Stimulated activated naive CD8-positive, alpha-beta T cell treated with anti-CD3 and anti-CD28 coated beads, Interleukin-15, amount 100 ng/mL, for 72 hours (primary cell): ENCODE data around the gene PDLIM5.
"Not testable (repeated sequence)": the region's sequence is repeated elsewhere in the genome, so short reads cannot be mapped to it uniquely, and the experiment has no call there.

Experiments used
- ATAC-seq: fragments of 150-1000 bp; cut with Tn5 transposase; 2 replicates; pipeline ENCODE4 v1.10.0; 2021; ENCODE audit warnings: mild to moderate bottlenecking, moderate library complexity
- DNase-seq, 2 donors: peaks; one replicate each; pipeline ENCODE4 v3.0.0; 2021 to 2022
- H3K27ac Mint-ChIP-seq, 2 donors: one replicate each; pipeline ENCODE4 v1.8.0; 2022; ENCODE audit warnings: mild to moderate bottlenecking in 2 of 2, mixed read lengths in 2 of 2, moderate library complexity in 2 of 2
- H3K27me3 Mint-ChIP-seq: one replicate; pipeline ENCODE4 v1.8.0; 2022; ENCODE audit warnings: mixed read lengths
- H3K4me1 Mint-ChIP-seq: one replicate; pipeline ENCODE4 v1.8.0; 2022; ENCODE audit warnings: mild to moderate bottlenecking, mixed read lengths
- H3K4me3 Mint-ChIP-seq, 2 donors: one replicate each; pipeline ENCODE4 v1.8.0; 2022; ENCODE audit warnings: mild to moderate bottlenecking in 2 of 2, mixed read lengths in 2 of 2, moderate library complexity in 1 of 2
- H3K9me3 Mint-ChIP-seq, 2 donors: one replicate each; pipeline ENCODE4 v1.8.0; 2022; ENCODE audit warnings: mixed read lengths in 2 of 2

Gene PDLIM5

DNA sequence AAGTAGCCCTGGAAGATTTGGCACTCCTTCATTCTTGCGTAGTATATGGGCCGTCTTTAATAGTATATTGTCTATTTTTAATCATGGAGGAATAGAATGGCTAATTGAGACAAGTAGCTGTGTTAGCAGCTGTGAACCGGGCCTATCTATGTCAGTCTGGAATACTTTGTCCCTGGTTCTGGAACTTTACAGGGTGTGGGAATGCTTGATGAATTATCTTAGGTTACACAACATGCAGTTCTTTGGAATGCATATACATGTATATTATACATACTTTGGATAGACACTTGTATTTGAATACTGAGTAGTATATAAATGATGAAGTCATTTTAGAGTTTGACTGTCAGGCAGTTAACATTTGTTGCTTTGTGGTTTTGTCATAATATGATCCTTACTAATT, 37.4 kb downstream of the PDLIM5 start:
- Mint-ChIP-seq H3K4me3 (no peak overlapping the region), H3K27me3 (no peaks in the 10 kb centered on the region), H3K27ac (no peak overlapping the region), H3K9me3 (no peaks in the 10 kb centered on the region), H3K4me1 (peaks cover 9% of the 10 kb centered on the region)
- DNase-seq = no peak
- no peak for ATAC-seq

DNA sequence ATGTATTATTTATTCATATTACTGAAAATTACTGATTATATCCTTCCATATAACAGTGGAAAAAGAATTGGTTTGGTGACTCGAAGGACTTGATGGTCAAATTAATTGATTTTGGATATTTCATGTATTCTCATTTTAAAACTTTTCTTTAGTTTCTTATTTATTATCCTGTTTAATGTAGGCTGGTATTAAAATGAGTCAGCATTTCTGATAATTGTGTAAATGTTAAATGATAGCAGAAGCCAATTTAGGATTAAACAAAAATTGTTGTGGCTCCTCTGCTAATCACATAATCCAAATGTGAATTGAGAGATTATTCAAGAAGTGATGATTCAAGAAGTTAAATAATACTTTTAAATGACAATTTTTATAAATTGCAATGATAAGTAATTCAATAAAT, 38.7 kb downstream of the PDLIM5 start:
- H3K27ac Mint-ChIP-seq = no peak overlapping the region
- H3K4me3 Mint-ChIP-seq = no peak overlapping the region
- H3K9me3 Mint-ChIP-seq = no peaks in the 10 kb centered on the region
- H3K4me1 Mint-ChIP-seq = no peaks in the 10 kb centered on the region
- ATAC-seq = no peak
- H3K27me3 Mint-ChIP-seq = no peaks in the 10 kb centered on the region
- DNase-seq = no peak

DNA sequence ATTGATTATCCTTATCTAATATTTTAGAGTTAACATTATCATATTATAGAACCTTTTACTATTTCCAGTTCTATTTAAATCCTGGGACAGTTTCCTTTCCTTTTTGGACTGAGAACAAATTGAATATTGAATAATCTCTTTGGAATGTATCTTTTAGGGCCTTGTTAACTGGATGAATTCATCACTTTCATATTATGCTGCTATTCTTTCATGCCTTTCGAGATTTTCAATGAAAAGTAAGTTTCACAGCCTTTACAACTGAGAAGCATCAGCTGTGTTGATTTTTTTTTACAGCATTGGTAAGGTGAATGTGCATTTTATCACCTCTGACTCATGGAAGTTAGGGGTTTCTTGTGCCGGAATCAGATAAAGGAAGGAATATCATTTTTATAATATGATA, 39.6 kb downstream of the PDLIM5 start:
- no peaks in the 10 kb centered on the region for H3K27me3 Mint-ChIP-seq
- H3K4me1 Mint-ChIP-seq = no peaks in the 10 kb centered on the region
- no peaks in the 10 kb centered on the region for H3K9me3 Mint-ChIP-seq
- no peak overlapping the region for H3K4me3 Mint-ChIP-seq
- H3K27ac Mint-ChIP-seq = no peak overlapping the region
- ATAC-seq (no peak), DNase-seq (no peak)

DNA sequence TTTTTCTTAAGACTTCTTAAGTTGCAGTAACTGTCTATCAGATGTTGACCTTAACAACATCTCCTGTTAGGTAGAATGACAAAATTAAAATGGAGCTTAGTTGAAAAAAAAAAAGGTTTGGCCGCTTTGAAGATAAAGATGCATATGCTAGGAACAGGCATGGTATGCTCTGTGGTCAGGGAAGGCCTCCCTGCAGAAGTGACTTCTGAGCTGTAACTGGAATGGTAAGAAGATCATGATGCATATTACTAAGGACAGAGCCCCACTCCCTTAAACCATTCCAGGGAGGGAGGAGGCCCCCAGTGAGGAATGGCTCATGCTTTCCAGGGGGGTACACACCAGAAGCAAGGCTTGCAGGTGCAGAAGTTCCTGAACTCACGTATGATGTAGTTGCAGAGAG, 43.7 kb downstream of the PDLIM5 start:
- Mint-ChIP-seq H3K4me3 (no peak overlapping the region), H3K27ac (no peak overlapping the region), H3K27me3 (no peaks in the 10 kb centered on the region), H3K4me1 (no peaks in the 10 kb centered on the region), H3K9me3 (no peaks in the 10 kb centered on the region)
- DNase-seq (no peak), ATAC-seq (no peak)

DNA sequence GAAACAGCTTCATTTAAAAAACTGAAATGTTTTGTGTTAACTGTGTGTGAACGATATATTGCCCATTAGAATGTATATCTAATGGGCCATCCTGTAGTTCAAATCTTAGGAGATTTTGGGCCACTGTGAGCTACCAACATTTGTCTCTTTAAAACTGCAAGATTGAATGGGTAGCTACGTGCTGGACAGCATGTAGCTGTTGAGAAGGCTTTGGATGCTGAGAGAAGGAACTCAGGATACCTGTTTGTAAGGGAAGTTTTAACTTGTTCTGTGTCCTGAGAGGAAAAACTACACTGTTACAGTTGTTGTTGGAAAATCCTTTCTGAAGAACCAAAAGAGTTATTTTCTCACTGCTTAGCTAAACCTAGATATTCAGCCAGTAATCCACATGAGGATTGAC, 45.9 kb downstream of the PDLIM5 start:
- no peak overlapping the region for H3K4me3 Mint-ChIP-seq

DNA sequence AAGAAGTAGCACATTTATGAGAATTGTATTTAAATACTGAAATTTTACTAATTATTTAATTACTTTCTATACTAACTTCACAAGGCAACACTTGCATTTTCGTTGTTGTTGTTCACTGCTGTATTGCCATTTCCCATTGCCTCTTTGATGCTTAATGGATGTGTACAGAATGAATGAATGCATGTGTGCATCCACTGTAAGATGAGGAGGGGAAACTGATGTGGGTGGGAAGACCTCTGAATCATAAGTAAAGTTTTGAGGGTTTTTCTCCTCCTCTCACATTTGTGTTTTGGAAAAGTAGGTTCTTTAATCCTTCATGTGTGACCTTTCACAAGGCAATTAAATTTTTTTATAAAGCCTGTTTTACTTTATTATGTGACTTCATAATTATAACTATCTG, 46.8 kb downstream of the PDLIM5 start:
- DNase-seq = no peak
- no peak overlapping the region for H3K4me3 Mint-ChIP-seq
- H3K4me1 Mint-ChIP-seq = no peaks in the 10 kb centered on the region
- no peak overlapping the region for H3K27ac Mint-ChIP-seq
- H3K9me3 Mint-ChIP-seq = no peaks in the 10 kb centered on the region
- H3K27me3 Mint-ChIP-seq = no peaks in the 10 kb centered on the region
- no peak for ATAC-seq

More for the DNA sequence above, 45.9 kb downstream of the PDLIM5 start:
- ATAC-seq = no peak
- Mint-ChIP-seq H3K27ac (no peak overlapping the region), H3K27me3 (no peaks in the 10 kb centered on the region), H3K9me3 (no peaks in the 10 kb centered on the region), H3K4me1 (no peaks in the 10 kb centered on the region)
- DNase-seq = no peak

DNA sequence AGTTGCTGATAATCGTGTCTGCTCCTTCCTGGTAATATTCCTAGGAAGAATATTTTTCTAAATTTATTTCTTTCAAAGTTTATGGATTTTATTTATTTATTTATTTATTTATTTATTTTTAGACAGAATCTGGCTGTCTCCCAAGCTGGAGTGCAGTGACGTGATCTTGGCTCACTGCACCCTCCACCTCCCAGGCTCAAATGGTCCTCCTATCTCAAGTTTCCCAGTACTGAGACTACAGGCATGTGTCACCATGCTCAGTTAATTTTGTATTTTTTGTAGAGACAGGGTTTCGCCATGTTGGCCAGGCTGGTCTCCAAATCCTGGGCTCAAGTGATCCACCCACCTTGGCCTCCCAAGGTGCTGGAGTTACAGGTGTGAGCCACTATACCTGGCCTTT, 48.9 kb downstream of the PDLIM5 start:
- no peak for DNase-seq
- H3K27me3 Mint-ChIP-seq = no peaks in the 10 kb centered on the region
- H3K27ac Mint-ChIP-seq = no peak overlapping the region
- H3K9me3 Mint-ChIP-seq = no peaks in the 10 kb centered on the region
- H3K4me1 Mint-ChIP-seq = no peaks in the 10 kb centered on the region
- ATAC-seq = no peak
- no peak overlapping the region for H3K4me3 Mint-ChIP-seq

DNA sequence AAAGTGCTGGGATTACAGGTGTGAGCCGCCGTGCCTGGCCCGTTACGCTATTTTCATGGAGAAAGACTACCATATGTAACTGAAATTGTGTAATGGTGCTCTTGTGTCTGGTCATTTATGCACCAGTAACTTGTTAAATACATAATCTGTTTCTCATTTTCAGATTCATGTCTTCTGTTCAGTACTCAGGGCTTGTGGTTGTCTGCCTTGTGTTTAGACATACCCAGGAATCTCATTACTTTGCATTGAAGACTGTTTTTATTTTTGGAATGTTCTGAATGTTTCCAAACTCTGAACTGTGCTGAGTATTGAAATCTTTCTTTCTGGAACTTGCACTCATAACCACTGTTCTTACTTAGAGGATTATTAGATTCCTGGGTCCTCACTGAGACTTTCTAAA, 52.8 kb downstream of the PDLIM5 start:
- no peak overlapping the region for H3K4me3 Mint-ChIP-seq
- DNase-seq = no peak
- peaks cover 24% of the 10 kb centered on the region for H3K4me1 Mint-ChIP-seq
- H3K9me3 Mint-ChIP-seq = no peaks in the 10 kb centered on the region
- no peak for ATAC-seq
- no peaks in the 10 kb centered on the region for H3K27me3 Mint-ChIP-seq
- H3K27ac Mint-ChIP-seq = no peak overlapping the region

DNA sequence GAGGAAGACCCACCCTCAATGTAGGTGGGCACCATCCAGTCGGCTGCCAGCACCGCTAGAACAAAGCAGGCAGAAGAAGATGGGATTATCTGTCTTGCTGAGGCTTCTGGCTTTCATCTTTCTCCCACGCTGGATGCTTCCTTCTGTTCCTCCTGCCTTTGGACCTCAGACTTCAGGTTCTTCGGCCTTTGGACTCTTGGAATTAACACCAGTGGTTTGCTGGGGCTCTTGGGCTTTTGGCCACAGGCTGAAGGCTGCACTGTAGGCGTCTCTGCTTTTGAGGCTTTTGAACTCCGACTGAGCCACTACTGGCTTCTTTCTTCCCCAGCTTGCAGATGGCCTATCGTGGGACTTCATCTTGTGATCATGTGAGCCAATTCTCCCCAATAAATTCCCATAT, 55.1 kb downstream of the PDLIM5 start:
- Mint-ChIP-seq H3K27me3 (no peaks in the 10 kb centered on the region), H3K27ac (no peak overlapping the region), H3K9me3 (no peaks in the 10 kb centered on the region), H3K4me3 (no peak overlapping the region), H3K4me1 (peaks cover 24% of the 10 kb centered on the region)
- DNase-seq (no peak), ATAC-seq (no peak)

DNA sequence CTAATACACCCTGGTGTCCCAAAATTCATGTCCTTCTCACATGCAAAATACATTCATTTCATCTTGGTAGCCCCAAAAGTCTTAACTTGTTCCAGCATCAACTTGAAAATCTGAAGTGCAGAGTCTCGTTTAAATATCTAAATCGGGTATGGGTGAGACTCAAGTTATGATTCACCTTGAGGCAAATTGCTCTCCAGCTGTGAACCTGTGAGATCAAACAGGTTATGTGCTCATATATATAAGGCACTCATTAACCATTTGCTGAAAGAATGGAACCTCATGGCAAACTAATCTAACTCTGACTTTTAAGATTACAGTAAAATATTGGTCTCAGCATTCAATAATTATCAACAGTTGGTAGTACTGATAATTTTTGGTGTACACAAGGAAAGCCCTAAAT, 55.5 kb downstream of the PDLIM5 start:
- Mint-ChIP-seq H3K27ac (no peak overlapping the region), H3K9me3 (no peaks in the 10 kb centered on the region), H3K27me3 (no peaks in the 10 kb centered on the region), H3K4me1 (peaks cover 24% of the 10 kb centered on the region), H3K4me3 (no peak overlapping the region)
- ATAC-seq (no peak), DNase-seq (no peak)

DNA sequence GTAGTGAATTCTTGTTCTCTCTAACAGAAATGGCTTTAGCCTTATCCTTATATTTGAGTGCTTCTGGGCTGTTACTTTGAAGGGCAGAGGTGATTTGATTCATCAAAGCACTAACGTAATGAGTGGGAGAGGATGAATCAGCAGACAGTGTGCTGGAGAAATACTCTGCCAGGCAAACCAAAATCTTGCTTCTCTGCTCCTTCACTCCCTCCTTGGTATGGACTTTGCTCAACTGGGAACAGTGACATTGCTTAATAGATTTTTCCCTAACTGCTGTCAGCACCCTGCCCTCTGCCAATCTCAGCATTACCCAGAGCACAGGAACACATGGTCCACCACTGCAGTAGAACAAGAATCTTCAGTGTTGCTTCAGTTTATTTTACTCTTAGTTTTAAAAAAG, 56.0 kb downstream of the PDLIM5 start:
- DNase-seq (no peak), ATAC-seq (peak; percentile 77)
- Mint-ChIP-seq H3K27me3 (no peaks in the 10 kb centered on the region), H3K27ac (no peak overlapping the region), H3K4me3 (no peak overlapping the region), H3K9me3 (peaks cover 0 to 3% of the 10 kb centered on the region in 2 donors), H3K4me1 (peaks cover 24% of the 10 kb centered on the region)

DNA sequence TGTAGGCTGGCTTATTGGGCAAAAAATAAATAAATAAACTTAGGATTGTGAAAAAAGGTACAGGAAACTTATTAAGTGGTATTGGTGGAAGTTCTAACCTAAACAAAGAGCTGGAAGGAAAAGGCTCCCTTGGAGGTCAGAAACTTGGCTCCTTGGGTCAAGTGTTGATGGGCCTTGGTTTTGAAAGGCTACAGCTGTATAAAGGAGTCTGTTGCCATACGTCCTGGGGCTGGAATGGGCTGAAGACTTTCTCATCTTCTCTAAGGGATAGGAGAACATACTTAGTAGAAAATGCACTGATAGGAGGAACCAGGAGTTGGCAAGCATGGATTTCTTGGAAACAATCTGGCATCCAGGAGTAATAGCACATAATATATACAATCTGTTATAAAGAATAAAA, 56.6 kb downstream of the PDLIM5 start:
- no peak overlapping the region for H3K27ac Mint-ChIP-seq
- H3K4me1 Mint-ChIP-seq = peaks cover 24% of the 10 kb centered on the region
- no peak overlapping the region for H3K4me3 Mint-ChIP-seq
- no peak for ATAC-seq
- peaks cover 0 to 5% of the 10 kb centered on the region in 2 donors for H3K9me3 Mint-ChIP-seq
- DNase-seq = no peak
- H3K27me3 Mint-ChIP-seq = no peaks in the 10 kb centered on the region

DNA sequence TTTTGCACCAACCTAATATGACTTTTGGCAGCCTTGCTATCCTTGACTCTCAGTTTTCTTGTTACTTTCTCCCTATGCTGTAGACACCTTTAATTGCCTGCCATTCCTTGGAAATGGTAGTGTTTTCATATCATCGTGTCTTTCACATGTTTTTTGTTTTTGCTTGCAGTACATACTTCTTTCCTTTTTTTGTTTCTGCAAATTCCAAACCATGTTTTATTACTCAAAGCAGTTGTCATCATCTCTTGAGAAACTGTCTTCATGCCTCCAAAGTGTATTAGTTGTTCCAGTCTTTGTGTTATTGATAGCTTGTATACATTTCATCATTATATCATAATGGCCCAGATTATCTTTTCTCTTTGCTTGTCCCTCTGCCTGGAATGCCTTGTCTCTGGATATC, 57.1 kb downstream of the PDLIM5 start:
- H3K9me3 Mint-ChIP-seq = peaks cover 0 to 5% of the 10 kb centered on the region in 2 donors
- DNase-seq (no peak), ATAC-seq (no peak)
- peaks cover 24% of the 10 kb centered on the region for H3K4me1 Mint-ChIP-seq
- H3K4me3 Mint-ChIP-seq = no peak overlapping the region
- no peak overlapping the region for H3K27ac Mint-ChIP-seq
- no peaks in the 10 kb centered on the region for H3K27me3 Mint-ChIP-seq

DNA sequence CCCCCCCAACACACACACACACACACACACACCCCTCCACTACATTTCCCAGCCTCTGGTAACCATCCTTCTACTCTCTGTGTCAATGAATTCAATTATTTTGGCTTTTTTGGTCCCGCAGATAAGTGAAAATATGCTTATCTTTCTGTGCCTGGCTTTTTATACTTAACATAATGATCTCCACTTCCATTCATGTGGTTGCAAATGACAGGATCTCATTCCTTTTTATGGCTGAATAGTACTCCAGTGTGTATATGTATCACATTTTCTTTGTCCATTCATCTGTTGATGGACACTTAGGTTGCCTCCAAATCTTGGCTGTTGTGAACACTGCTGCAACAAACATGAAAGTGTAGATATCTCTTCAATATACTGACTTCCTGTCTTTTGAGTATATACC, 59.8 kb downstream of the PDLIM5 start:
- no peak overlapping the region for H3K4me3 Mint-ChIP-seq
- H3K9me3 Mint-ChIP-seq = peaks cover 0 to 5% of the 10 kb centered on the region in 2 donors
- H3K27ac Mint-ChIP-seq = no peak overlapping the region
- H3K4me1 Mint-ChIP-seq = peaks cover 24% of the 10 kb centered on the region
- H3K27me3 Mint-ChIP-seq = no peaks in the 10 kb centered on the region
- ATAC-seq (no peak), DNase-seq (no peak)

DNA sequence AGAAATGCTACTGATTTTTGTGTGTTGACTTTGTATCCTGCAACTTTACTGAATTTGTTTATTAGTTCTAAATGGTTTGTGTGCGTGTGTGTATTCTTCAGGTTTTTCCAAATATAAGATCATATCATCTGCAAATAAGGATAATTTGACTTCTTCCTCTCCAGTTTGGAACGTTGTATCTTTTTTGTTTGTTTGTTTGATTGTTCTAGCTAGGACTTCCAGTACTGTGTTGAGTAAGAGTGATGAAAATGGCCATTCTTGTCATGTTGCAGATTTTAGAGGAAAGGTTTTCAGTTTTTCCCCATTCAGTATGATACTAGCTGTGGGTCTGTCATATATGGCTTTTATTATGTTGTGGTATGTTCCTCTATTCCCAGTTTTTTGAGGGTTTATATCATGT, 61.8 kb downstream of the PDLIM5 start:
- H3K27me3 Mint-ChIP-seq, ATAC-seq, H3K4me3 Mint-ChIP-seq, H3K27ac Mint-ChIP-seq, H3K4me1 Mint-ChIP-seq, DNase-seq, H3K9me3 Mint-ChIP-seq: not testable (repeated sequence)

DNA sequence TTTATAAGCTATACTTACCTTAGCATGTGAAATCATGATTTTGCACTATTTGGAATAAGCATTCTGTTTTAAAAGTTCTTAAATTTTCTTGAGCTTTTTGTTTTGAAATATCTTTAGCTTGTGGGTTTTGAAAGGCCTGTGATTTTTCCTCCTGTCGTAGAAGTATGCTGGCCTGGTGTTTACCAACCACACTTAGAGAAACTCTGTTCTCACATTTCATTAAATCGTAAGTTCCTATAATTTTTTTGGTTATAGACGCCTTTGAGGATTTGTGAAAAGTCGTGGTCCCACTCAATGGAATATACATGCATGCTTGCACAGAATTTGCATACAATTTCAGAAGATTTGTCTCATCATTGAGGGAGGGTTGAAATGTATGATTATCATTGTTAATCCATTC, 63.6 kb downstream of the PDLIM5 start:
- Mint-ChIP-seq H3K4me1 (peaks cover 9% of the 10 kb centered on the region), H3K9me3 (peaks cover 0 to 5% of the 10 kb centered on the region in 2 donors), H3K4me3 (no peak overlapping the region), H3K27me3 (no peaks in the 10 kb centered on the region), H3K27ac (no peak overlapping the region)
- ATAC-seq (no peak), DNase-seq (no peak)

DNA sequence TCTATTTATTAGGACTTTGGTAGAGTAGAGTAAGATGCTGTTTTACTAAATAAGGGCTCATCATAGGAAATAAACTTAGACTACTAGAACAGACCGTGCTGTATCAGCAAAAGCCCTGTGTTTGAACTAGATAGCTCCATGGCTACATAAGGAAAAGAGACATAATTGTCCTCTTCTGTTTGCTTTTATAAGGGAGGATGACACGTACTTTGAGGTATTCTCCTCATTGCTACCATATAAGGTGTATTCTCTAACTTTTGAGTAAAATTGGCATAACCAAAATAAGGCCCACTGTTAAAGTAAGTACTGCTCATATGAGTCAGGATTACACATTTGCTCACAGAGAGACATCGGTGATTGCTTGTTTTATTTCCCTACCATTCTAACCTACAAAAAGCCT, 64.3 kb downstream of the PDLIM5 start:
- Mint-ChIP-seq H3K27me3 (no peaks in the 10 kb centered on the region), H3K4me1 (peaks cover 11% of the 10 kb centered on the region)

DNA sequence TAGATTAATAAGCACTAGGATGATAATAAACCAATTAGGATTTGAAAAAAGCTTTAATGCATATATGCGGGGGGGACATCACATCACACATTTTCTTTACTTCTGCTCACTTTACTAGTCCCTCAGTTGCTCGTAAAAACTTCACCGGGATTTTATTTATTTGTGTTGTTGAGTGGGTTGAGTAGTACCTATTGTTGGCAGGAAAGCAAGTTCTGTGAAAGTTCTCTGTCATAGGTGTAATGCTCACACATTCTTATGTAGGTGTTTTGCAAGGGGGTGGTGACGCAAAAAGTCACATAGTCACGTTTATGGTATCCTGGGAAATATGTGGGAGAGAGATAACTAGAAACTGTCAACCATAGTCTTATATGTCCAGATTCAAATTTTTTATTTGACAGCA, 65.3 kb downstream of the PDLIM5 start:
- H3K9me3 Mint-ChIP-seq = peaks cover 0 to 5% of the 10 kb centered on the region in 2 donors
- no peak overlapping the region for H3K4me3 Mint-ChIP-seq
- H3K4me1 Mint-ChIP-seq = peaks cover 11% of the 10 kb centered on the region
- ATAC-seq (no peak), DNase-seq (no peak)
- H3K27ac Mint-ChIP-seq = no peak overlapping the region
- no peaks in the 10 kb centered on the region for H3K27me3 Mint-ChIP-seq

More for the DNA sequence above, 64.3 kb downstream of the PDLIM5 start:
- DNase-seq (no peak), ATAC-seq (no peak)
- Mint-ChIP-seq H3K4me3 (no peak overlapping the region), H3K27ac (no peak overlapping the region), H3K9me3 (peaks cover 0 to 5% of the 10 kb centered on the region in 2 donors)
